PFSK-1 (cell line): ENCODE data around the gene ATAD1.
A peak's percentile ranks its signal among the peaks of the same experiment; 100 is the strongest.

Experiments used
- FOXP2 ChIP-seq: optimal IDR thresholded peaks from 2 replicates; pipeline ENCODE3; 2011; ENCODE audit warnings: borderline replicate concordance, control low read depth, inconsistent platforms; ENCODE audit not compliant: insufficient read depth; ENCODE audit errors: extremely low read length, extremely low read depth
- POLR2AphosphoS5 ChIP-seq: IDR thresholded peaks from 2 replicates; pipeline ENCODE4 v1.6.1; 2012; ENCODE audit warnings: low read depth, mild to moderate bottlenecking, control low read depth, low read length, moderate library complexity
- SIN3A ChIP-seq: IDR thresholded peaks from 2 replicates; pipeline ENCODE4 v1.6.1; 2012; ENCODE audit warnings: mild to moderate bottlenecking, low read length, moderate library complexity, borderline replicate concordance; ENCODE audit not compliant: insufficient read depth
- TAF1 ChIP-seq: IDR thresholded peaks from 2 replicates; pipeline ENCODE4 v1.6.1; 2012; ENCODE audit warnings: low read length, control low read depth, borderline replicate concordance; ENCODE audit not compliant: insufficient read depth
- TF ChIP-seq, protein P1 (sequence below), 2 experiments: IDR thresholded peaks; 2 replicates each; pipeline versions ENCODE4 v1.6.1 to v1.8.0; 2011 to 2012; ENCODE audit warnings: low read depth in 2 of 2, low read length in 2 of 2, control low read depth in 1 of 2, inconsistent platforms in 1 of 2, mild to moderate bottlenecking in 1 of 2, moderate library complexity in 1 of 2; ENCODE audit not compliant: insufficient read depth in 1 of 2

Gene ATAD1

DNA sequence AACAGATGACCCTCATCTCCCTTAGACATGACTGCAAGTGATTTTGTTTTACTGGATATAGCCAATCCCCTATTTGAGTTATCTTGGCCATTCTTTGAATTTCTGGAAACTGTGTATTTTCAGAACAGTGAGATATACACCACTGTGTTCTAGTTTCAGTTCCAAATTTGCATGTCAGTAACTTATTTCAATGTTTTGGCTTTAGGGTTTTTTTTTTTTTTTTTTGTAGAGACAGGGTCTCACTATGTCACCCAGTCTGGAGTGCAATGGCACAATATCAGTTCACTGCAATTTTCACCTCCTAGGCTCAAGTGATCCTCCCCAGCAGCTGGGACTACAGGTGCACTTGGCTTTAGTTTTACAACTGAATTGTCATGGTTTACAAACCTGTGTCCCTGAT lies 67.2 kb downstream of the ATAD1 start:
- TF ChIP-seq, protein P1, sequence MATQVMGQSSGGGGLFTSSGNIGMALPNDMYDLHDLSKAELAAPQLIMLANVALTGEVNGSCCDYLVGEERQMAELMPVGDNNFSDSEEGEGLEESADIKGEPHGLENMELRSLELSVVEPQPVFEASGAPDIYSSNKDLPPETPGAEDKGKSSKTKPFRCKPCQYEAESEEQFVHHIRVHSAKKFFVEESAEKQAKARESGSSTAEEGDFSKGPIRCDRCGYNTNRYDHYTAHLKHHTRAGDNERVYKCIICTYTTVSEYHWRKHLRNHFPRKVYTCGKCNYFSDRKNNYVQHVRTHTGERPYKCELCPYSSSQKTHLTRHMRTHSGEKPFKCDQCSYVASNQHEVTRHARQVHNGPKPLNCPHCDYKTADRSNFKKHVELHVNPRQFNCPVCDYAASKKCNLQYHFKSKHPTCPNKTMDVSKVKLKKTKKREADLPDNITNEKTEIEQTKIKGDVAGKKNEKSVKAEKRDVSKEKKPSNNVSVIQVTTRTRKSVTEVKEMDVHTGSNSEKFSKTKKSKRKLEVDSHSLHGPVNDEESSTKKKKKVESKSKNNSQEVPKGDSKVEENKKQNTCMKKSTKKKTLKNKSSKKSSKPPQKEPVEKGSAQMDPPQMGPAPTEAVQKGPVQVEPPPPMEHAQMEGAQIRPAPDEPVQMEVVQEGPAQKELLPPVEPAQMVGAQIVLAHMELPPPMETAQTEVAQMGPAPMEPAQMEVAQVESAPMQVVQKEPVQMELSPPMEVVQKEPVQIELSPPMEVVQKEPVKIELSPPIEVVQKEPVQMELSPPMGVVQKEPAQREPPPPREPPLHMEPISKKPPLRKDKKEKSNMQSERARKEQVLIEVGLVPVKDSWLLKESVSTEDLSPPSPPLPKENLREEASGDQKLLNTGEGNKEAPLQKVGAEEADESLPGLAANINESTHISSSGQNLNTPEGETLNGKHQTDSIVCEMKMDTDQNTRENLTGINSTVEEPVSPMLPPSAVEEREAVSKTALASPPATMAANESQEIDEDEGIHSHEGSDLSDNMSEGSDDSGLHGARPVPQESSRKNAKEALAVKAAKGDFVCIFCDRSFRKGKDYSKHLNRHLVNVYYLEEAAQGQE (IDR thresholded peaks at IDR 0.05; ENCODE audit: insufficient read depth in 1 of 2, low read depth in 2 of 2, low read length in 2 of 2), result no peak
- no peak for TF ChIP-seq TAF1
- TF ChIP-seq POLR2AphosphoS5, result no peak

DNA sequence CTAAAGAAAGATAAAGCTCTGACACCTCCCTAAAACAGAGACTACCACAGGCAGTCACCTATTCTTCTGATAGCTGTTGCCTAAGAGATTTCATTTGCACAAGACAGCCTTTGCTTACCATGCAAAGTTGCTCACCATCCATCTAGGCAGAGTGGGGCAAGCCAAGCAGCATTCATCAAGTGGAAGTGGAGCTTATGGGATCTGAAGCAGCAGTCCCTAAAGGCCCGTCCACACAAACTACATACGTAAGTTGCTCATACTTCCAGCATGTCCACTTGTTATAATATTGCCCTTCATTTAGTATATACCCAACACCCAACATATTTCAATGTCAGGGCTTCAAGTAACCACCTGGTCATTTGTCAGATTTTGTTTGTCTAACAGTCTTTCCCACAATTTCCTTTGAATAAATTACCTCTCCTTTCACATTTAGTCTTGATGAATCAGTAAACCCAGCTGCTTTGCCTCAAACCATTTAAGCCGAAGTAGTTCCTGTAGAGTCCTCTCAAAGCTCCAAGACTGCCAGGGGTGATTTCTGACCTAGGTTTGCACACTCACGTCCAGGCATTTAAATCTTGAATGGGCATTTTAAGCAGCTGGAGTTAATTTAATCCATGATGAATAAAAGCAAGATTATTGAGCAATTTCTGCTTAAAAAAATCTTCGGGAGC lies 67.9 kb downstream of the ATAD1 start:
- no peak for TF ChIP-seq SIN3A
- TF ChIP-seq POLR2AphosphoS5, result peak; percentile 69

DNA sequence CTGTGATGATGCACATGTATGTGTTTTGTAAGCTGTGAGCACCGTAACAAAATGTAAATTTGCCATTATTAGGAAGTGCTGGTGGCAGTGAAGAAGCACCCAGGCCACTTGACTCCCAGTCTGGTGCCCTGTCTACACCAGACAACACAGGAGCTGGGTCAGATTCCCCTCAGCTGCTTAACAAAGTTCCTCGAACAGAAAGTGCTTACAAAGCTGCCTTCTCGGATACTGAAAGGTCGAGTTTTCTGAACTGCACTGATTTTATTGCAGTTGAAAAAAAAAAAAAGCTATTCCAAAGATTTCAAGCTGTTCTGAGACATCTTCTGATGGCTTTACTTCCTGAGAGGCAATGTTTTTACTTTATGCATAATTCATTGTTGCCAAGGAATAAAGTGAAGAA lies 71.1 kb downstream of the ATAD1 start:
- TF ChIP-seq TAF1, result no peak
- TF ChIP-seq SIN3A, result no peak
- TF ChIP-seq FOXP2, result no peak
- TF ChIP-seq, protein P1 (IDR thresholded peaks at IDR 0.05; ENCODE audit: insufficient read depth in 1 of 2, low read depth in 2 of 2, low read length in 2 of 2), result no peak
- no peak for TF ChIP-seq POLR2AphosphoS5

DNA sequence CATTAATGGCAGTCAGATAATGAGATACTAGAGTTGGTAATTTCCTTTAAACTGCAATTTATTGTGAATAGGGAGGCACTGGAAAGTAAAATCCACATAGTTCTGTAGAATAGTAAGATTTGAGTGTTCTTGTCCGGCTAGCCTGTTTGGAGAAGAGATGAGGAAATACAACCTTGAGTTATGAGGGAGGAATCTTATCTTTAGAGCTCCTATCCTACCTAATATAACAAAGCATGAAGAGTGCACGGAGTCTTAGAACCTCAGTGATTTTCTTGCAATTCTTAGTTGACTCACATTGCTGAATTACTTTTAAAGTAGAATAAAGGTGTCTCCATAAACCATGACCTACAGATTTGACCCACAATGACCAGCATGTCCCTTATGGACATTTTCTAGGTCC lies 73.4 kb downstream of the ATAD1 start:
- TF ChIP-seq TAF1, result no peak
- no peak for TF ChIP-seq POLR2AphosphoS5
- TF ChIP-seq, protein P1 (IDR thresholded peaks at IDR 0.05; ENCODE audit: insufficient read depth in 1 of 2, low read depth in 2 of 2, low read length in 2 of 2), result no peak

DNA sequence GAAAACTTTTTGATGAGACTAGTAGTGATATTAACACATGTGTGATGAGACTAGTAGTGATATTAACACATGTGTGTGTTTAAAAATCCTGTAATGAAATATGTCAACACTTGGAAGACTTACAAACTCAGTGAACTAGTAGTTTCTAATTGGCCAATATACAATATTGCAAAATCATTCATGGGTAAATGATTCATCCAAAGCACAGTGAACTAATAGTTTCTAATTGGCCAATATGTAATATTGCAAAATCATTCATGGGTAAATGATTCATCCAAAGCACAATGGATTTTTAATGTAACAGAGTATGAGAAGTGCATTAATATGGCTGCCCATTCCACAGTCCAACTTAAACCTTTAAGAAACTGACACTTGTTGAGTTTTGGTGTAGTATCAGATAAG lies 77.8 kb downstream of the ATAD1 start:
- no peak for TF ChIP-seq SIN3A
- TF ChIP-seq POLR2AphosphoS5, result no peak
- TF ChIP-seq TAF1, result no peak
- no peak for TF ChIP-seq FOXP2
- TF ChIP-seq, protein P1 (IDR thresholded peaks at IDR 0.05; ENCODE audit: insufficient read depth in 1 of 2, low read depth in 2 of 2, low read length in 2 of 2), result no peak

DNA sequence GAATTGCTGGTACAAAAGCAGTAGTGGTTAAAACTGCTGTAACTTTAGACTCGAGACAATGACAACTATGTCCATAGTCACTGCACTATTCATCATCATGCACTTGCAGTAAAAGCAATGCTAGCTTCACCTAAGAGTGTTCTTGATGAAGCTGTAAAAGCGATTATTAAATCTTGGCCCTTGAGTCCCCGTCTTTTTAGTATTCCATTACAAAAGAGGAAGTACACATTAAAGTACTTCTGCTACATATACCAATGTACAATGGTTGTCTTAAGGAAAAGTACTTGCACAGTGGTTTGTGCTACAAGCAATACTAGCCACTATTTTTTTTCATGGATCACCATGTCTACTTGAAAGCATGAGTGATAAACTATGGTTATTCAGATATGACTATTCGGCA lies 78.3 kb downstream of the ATAD1 start:
- TF ChIP-seq POLR2AphosphoS5 (no peak), FOXP2 (no peak), SIN3A (no peak)
- TF ChIP-seq, protein P1 (IDR thresholded peaks at IDR 0.05; ENCODE audit: insufficient read depth in 1 of 2, low read depth in 2 of 2, low read length in 2 of 2), result no peak
